GM21723 (cell line): ENCODE measurements around the gene EPG5.
"Not testable (repeated sequence)": the region's sequence is repeated elsewhere in the genome, so short reads cannot be mapped to it uniquely, and the experiment has no call there.

Experiments used
- ATAC-seq: cut with Tn5 transposase; IDR thresholded peaks from one replicate; pipeline ENCODE4 v1.9.1; 2021; ENCODE audit warnings: mild to moderate bottlenecking, moderate library complexity; ENCODE audit not compliant: unreplicated experiment

Gene EPG5

DNA sequence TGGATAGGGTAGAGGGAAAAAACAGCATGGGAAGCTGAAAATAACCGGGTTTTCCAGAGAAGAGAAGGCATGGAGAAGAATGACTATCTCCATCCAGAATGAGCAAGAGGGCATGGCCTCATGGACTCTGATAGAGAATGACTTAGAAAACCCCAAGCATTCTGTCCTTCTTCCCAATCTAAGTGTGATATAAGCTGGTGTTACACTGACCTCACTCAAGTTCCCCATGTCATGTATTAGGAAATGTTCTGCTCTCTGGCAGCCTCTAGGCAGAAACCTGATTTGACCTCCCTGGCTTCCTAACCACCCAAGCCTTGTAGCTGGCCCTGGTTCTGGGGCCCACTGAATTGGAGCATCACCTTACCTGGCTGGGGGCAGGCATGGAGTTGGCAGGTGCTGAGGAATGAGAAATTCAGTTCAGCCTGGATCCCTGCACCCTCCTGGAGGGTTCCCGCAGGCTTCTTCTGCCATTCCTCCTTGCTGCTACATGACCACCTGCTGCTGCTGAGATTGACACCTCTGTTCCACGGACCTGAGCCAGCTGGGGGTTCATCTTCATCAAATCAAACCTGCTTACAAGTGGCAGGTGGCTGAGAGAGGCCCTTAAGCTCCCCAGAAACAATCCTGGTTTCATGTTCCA lies 146.9 kb downstream of the EPG5 start:
- ATAC-seq = no peak

DNA sequence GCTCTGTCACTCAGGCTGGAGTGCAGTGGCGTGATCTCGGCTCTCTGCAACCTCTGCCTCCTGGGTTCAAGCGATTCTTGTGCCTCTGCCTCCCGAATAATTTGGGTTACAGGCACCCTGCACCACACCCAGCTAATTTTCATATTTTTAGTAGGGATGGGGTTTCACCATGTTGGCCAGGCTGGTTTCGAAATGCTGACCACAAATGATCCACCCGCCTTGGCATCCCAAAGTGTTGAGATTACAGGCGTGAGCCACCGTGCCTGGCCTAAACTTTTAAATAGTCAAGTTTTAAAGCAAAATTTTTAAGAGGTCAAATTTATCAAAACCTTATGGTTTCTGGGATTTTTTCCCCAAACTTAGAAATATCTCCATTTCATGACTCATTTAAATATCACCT lies 148.4 kb downstream of the EPG5 start:
- not testable (repeated sequence) for ATAC-seq

DNA sequence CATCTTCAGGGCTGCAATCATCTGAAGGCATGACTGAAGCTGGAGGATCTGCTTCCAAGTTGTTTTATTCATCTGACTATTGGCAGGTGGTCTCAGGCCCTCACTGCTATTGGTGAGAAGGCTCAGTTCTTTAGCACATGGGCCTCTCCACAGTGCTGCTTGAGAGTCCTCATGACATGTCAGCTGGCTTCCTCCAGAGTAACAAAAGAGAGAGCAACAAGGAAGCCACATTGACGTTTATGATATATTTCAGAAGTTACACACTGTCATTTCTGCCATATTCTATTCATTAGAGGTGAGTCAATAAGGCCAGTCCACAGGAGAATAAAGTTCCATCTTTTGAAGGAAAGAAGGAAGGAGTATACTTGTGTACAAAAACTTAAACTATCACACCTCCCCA lies 149.6 kb downstream of the EPG5 start:
- no peak for ATAC-seq

DNA sequence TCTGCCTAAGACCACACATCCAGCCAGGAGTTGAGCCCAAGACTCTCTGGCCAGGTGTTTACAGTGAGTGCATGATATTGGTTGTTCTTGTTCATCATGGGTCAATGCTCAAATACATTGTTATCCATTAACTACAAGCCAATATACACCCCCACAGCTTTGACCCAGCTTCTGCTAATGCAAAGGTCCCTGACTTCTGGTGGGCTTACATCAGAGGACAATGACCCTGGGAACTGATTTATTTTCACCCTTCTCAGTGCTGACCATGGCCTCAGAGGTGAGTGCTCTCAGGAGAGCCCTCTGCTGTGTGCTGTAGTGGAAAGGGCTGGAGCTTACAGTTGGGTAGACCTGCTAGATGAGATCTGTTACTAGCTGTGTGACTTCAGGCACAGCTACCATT lies 152.4 kb downstream of the EPG5 start:
- not testable (repeated sequence) for ATAC-seq

DNA sequence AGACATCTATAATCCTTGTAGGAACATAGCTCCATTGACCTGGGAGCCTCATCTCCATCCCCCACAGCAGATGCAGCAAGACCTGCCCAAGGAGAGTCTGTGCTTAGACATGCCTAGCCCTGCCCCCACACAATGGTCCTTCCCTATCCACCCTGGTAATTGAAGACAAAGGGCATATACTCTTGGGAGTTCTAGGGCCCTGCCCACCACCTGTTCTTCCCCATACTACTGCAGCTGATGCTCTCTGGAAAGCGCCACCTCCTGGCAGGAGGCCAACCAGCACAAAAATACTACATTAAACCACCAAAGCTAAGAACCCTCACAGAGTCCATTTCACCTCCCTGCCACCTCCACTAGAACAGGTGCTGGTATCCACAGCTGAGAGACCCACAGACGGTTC lies 160.0 kb downstream of the EPG5 start:
- ATAC-seq = not testable (repeated sequence)

DNA sequence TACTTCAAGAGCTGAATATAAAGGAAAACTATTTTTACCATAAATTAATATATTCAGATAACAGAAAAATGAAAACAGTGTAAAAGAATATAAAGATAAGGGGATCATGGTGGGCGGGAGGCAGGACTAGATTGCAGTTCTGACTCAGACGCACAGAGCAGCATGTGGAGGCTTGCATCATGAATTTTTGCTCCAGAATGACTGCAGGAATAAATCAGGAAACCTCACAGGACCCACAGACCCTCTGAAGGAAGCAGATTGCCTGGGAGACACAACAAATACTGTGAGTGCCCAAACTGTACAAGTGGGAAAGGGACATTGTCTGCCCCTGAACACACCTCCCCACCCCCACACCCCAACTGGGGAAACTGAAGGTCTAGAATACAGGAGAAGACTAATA lies 160.9 kb downstream of the EPG5 start:
- ATAC-seq = no peak

DNA sequence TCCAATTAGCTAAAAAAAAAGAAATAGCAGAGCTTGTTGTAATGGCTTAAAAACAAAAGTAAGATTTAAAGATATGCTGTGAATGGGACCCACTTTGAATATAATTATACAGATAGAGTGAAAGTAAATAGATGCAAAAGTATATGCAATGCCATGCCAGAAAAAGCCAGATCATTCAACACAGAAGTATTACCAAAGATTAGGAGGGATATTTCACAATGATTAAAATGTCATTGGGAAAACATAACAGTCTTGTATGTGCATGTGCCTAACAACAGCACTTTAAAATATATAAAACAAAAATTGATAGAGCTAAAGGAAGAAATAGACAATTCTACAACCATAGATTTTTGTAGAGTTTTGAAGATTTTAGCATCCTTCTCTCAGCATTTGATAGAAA lies 161.6 kb downstream of the EPG5 start:
- ATAC-seq = no peak

DNA sequence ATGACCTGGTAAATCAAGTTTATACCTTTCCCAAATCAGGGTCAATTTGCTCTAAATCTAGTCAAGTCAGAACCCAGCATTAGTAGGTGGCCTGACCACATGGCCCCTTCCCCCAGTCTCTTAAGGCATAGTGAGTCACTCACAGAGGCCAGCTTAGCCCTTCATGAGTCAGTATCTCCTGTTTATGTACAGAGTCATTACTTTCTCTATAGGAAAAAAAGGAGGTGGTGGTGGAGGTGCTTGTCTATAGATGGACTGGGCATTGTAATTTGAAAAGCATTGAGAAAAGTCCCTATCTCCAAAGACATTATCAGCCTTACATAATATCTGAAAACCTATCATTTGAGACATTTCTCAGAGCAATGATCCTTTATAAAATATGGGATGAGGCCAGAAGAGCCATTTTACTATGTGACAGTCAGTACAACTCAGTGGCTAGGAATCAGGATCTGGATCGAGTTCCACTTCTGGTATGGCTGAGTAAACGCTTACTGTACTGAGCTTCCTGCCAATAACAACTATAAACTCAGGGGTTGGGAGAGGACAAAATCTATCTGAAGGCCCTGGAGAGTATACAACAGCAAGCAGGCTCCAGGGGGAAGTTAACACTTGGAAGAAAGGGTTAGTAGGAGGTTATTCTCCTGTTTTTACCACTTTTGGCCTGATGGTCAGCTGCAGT lies 164.2 kb downstream of the EPG5 start:
- ATAC-seq = no peak

DNA sequence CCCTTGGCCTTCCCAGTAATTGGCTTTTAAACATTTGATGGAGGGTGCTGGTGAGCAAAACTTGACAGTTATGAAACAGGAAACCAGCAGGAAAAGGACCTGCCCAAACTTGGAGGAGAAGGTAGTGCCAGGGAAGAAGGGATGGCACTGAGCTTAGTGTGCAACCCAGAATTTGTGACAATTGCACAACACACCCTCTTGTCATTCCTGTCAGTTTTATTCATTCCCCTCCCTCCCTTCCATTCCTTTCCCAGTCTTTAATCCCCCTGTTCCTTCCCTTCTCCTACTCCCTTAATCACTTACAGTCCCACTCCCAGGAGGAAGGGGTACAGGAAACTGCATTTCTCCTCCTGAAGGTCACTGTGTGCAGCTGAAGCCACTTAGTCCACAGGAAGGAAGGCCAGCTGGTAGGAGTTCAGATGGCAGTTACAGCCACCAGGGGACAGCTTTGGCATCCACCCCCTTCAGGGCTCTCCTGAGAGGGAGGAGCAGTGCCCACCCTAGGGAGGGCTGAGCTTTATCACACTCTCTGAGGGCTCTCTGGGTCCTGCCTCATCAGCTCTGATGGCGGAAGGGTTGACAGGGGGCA lies 165.6 kb downstream of the EPG5 start:
- no peak for ATAC-seq
